ENCODE measurements around the gene SHLD1.

Gene SHLD1

DNA sequence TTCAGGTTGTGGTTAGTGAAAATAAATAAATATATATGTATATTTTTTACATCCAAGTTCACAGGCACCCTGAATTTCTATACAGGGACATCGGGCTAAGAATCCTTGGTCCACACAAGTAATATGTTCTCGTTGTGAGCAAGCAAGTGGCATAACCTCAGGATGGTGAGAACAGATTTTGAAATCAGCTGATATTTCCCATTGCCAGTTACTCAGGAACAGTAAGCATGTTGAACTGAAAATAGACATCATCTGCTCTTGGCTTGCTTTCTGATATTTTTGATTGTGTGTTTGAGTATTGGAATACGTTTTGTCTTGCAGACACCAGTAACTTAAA is 112.5 kb downstream of the SHLD1 start:
- no peak overlapping the region for H4K8ac ChIP-seq (ENCODE audit: low read length)

DNA sequence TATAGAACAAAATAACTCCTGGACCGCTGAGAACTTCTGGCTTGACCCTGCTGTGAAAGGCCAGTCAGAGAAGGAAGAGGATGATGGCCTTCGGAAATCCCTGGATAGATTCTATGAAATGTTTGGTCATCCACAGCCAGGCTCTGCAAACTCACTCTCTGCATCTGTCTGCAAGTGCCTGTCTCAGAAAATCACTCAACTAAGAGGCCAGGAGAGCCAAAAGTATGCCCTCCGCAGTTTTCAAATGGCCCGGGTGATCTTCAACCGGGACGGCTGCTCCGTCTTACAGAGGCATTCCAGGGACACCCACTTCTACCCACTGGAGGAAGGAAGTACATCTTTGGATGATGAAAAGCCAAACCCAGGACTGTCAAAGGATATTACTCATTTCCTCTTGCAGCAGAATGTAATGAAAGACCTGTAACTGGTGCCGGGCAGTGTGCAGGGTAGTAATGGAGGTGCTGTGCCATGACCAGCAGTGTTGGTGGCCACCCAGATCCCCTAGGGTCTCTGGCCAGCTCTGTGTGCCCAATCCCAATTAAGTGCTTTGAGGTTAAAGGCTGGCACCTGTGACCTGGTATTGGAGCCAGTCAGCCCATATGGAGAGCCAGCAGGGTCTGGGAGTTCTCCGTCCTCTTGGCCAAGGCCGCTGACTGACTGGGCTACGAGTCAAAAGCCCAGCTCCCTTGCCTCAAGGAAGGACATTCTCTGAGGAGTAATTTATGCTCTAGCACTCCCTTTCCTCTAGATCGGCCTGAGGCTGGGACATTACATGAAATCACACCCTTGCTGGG is 113.0 kb downstream of the SHLD1 start:
- H4K8ac ChIP-seq (ENCODE audit: low read length) = peak overlapping the region; percentile 40
- no peaks in the 10 kb centered on the region for H3K9me3 ChIP-seq (ENCODE audit: control insufficient read depth, low read length)
- DNase-seq = peak; percentile 60
- no peak overlapping the region for H3K4me3 ChIP-seq (ENCODE audit: insufficient read depth in 1 of 2, low read depth in 1 of 2, low read length in 2 of 2)
- H3K27ac ChIP-seq (ENCODE audit: low read length, poor library complexity, severe bottlenecking) = no peak overlapping the region
- no peak overlapping the region for H2AFZ ChIP-seq (ENCODE audit: low read depth, low read length)
- H2BK120ac ChIP-seq (ENCODE audit: low read depth, low read length) = no peak overlapping the region
- peaks cover 7% of the 10 kb centered on the region for H3K4me1 ChIP-seq (ENCODE audit: control insufficient read depth, insufficient read depth, low read depth, low read length)
- no peaks in the 10 kb centered on the region for H3K36me3 ChIP-seq (ENCODE audit: control insufficient read depth in 1 of 2, insufficient read depth in 2 of 2, low read depth in 1 of 2, low read length in 2 of 2)
- 31% methylated on average over 11 of the region's 12 CpGs for WGBS
- H2BK15ac ChIP-seq (ENCODE audit: low read depth, poor library complexity, severe bottlenecking) = no peak overlapping the region
- peak overlapping the region in 1 of 2 experiments; percentile 58 for H2BK12ac ChIP-seq (ENCODE audit: low read length in 2 of 2)
- no peak overlapping the region for H3K4ac ChIP-seq (ENCODE audit: low read depth in 1 of 2, low read length in 2 of 2)
- no peaks in the 10 kb centered on the region for H3K79me1 ChIP-seq (replicated peaks; ENCODE audit: low read length, poor library complexity, severe bottlenecking)
- H3K18ac ChIP-seq (ENCODE audit: low read depth in 1 of 2, low read length in 2 of 2) = peak overlapping the region in 1 of 2 experiments; percentile 4
- no peaks in the 10 kb centered on the region for H3K27me3 ChIP-seq (ENCODE audit: control insufficient read depth in 1 of 2, insufficient read depth in 1 of 2, low read length in 2 of 2)
- no peak overlapping the region for H4K91ac ChIP-seq (ENCODE audit: low read length)
- H2AK5ac ChIP-seq (ENCODE audit: low read length, severe bottlenecking) = no peak overlapping the region
- no peak overlapping the region for H3K4me2 ChIP-seq (ENCODE audit: low read length, poor library complexity, severe bottlenecking)
- H3K23ac ChIP-seq (ENCODE audit: low read length in 2 of 2) = no peak overlapping the region
- peak overlapping the region; percentile 6 for H3K9ac ChIP-seq (ENCODE audit: low read length)
- no peak overlapping the region for H2BK5ac ChIP-seq (ENCODE audit: low read depth, low read length, poor library complexity, severe bottlenecking)
- H3K14ac ChIP-seq (ENCODE audit: low read length in 2 of 2) = no peak overlapping the region

More for the DNA sequence above, 112.5 kb downstream of the SHLD1 start:
- no peak overlapping the region for H3K4me2 ChIP-seq (ENCODE audit: low read length, poor library complexity, severe bottlenecking)
- H3K4me3 ChIP-seq (ENCODE audit: insufficient read depth in 1 of 2, low read depth in 1 of 2, low read length in 2 of 2) = no peak overlapping the region
- 69% methylated on average over 1 of the region's 3 CpGs for WGBS
- no peaks in the 10 kb centered on the region for H3K36me3 ChIP-seq (ENCODE audit: control insufficient read depth in 1 of 2, insufficient read depth in 2 of 2, low read depth in 1 of 2, low read length in 2 of 2)
- no peaks in the 10 kb centered on the region for H3K79me1 ChIP-seq (replicated peaks; ENCODE audit: low read length, poor library complexity, severe bottlenecking)
- H2BK5ac ChIP-seq (ENCODE audit: low read depth, low read length, poor library complexity, severe bottlenecking) = no peak overlapping the region
- no peak overlapping the region for H3K23ac ChIP-seq (ENCODE audit: low read length in 2 of 2)
- no peak overlapping the region for H3K14ac ChIP-seq (ENCODE audit: low read length in 2 of 2)
- no peak overlapping the region for H3K9ac ChIP-seq (ENCODE audit: low read length)
- no peaks in the 10 kb centered on the region for H3K27me3 ChIP-seq (ENCODE audit: control insufficient read depth in 1 of 2, insufficient read depth in 1 of 2, low read length in 2 of 2)
- H3K18ac ChIP-seq (ENCODE audit: low read depth in 1 of 2, low read length in 2 of 2) = no peak overlapping the region
- no peak overlapping the region for H2BK15ac ChIP-seq (ENCODE audit: low read depth, poor library complexity, severe bottlenecking)
- no peaks in the 10 kb centered on the region for H3K9me3 ChIP-seq (ENCODE audit: control insufficient read depth, low read length)
- H2BK12ac ChIP-seq (ENCODE audit: low read length in 2 of 2) = no peak overlapping the region
- no peak overlapping the region for H2AFZ ChIP-seq (ENCODE audit: low read depth, low read length)
- no peak overlapping the region for H4K91ac ChIP-seq (ENCODE audit: low read length)
- peaks cover 7% of the 10 kb centered on the region for H3K4me1 ChIP-seq (ENCODE audit: control insufficient read depth, insufficient read depth, low read depth, low read length)
- no peak overlapping the region for H2AK5ac ChIP-seq (ENCODE audit: low read length, severe bottlenecking)
- H3K4ac ChIP-seq (ENCODE audit: low read depth in 1 of 2, low read length in 2 of 2) = no peak overlapping the region
- H3K27ac ChIP-seq (ENCODE audit: low read length, poor library complexity, severe bottlenecking) = no peak overlapping the region
- H2BK120ac ChIP-seq (ENCODE audit: low read depth, low read length) = no peak overlapping the region
- DNase-seq = no peak

GRCh38 chr20:5864428-5864827 is 114.2 kb downstream of the SHLD1 start:
- Histone ChIP-seq H3K79me1 (replicated peaks; ENCODE audit: low read length, poor library complexity, severe bottlenecking) (no peaks in the 10 kb centered on the region), H3K27ac (ENCODE audit: low read length, poor library complexity, severe bottlenecking) (no peak overlapping the region), H3K9me3 (ENCODE audit: control insufficient read depth, low read length) (no peaks in the 10 kb centered on the region), H2BK5ac (ENCODE audit: low read depth, low read length, poor library complexity, severe bottlenecking) (no peak overlapping the region), H2BK120ac (ENCODE audit: low read depth, low read length) (peak overlapping the region; percentile 27), H3K4me2 (ENCODE audit: low read length, poor library complexity, severe bottlenecking) (no peak overlapping the region), H3K4me1 (ENCODE audit: control insufficient read depth, insufficient read depth, low read depth, low read length) (peaks cover 7% of the 10 kb centered on the region), H2AFZ (ENCODE audit: low read depth, low read length) (no peak overlapping the region), H3K18ac (ENCODE audit: low read depth in 1 of 2, low read length in 2 of 2) (no peak overlapping the region), H2BK15ac (ENCODE audit: low read depth, poor library complexity, severe bottlenecking) (no peak overlapping the region), H3K4ac (ENCODE audit: low read depth in 1 of 2, low read length in 2 of 2) (no peak overlapping the region), H3K4me3 (ENCODE audit: insufficient read depth in 1 of 2, low read depth in 1 of 2, low read length in 2 of 2) (no peak overlapping the region), H3K36me3 (ENCODE audit: control insufficient read depth in 1 of 2, insufficient read depth in 2 of 2, low read depth in 1 of 2, low read length in 2 of 2) (no peaks in the 10 kb centered on the region), H4K91ac (ENCODE audit: low read length) (no peak overlapping the region), H4K8ac (ENCODE audit: low read length) (no peak overlapping the region), H3K23ac (ENCODE audit: low read length in 2 of 2) (no peak overlapping the region), H2AK5ac (ENCODE audit: low read length, severe bottlenecking) (no peak overlapping the region), H3K14ac (ENCODE audit: low read length in 2 of 2) (peak overlapping the region in 1 of 2 experiments; percentile 19), H3K9ac (ENCODE audit: low read length) (no peak overlapping the region), H3K27me3 (ENCODE audit: control insufficient read depth in 1 of 2, insufficient read depth in 1 of 2, low read length in 2 of 2) (no peaks in the 10 kb centered on the region), H2BK12ac (ENCODE audit: low read length in 2 of 2) (no peak overlapping the region)
- WGBS = 88% methylated on average over 6 of the region's 6 CpGs
- no peak for DNase-seq

- Histone ChIP-seq H2BK15ac (ENCODE audit: low read depth, poor library complexity, severe bottlenecking) (no peak overlapping the region), H2BK120ac (ENCODE audit: low read depth, low read length) (no peak overlapping the region), H3K4me3 (ENCODE audit: insufficient read depth in 1 of 2, low read depth in 1 of 2, low read length in 2 of 2) (no peak overlapping the region), H3K79me1 (replicated peaks; ENCODE audit: low read length, poor library complexity, severe bottlenecking) (no peaks in the 10 kb centered on the region), H3K27ac (ENCODE audit: low read length, poor library complexity, severe bottlenecking) (no peak overlapping the region), H3K4ac (ENCODE audit: low read depth in 1 of 2, low read length in 2 of 2) (no peak overlapping the region), H2BK12ac (ENCODE audit: low read length in 2 of 2) (peak overlapping the region in 1 of 2 experiments; percentile 38), H3K14ac (ENCODE audit: low read length in 2 of 2) (no peak overlapping the region), H3K9ac (ENCODE audit: low read length) (peak overlapping the region; percentile 69), H2AK5ac (ENCODE audit: low read length, severe bottlenecking) (no peak overlapping the region), H2AFZ (ENCODE audit: low read depth, low read length) (no peak overlapping the region), H3K36me3 (ENCODE audit: control insufficient read depth in 1 of 2, insufficient read depth in 2 of 2, low read depth in 1 of 2, low read length in 2 of 2) (no peaks in the 10 kb centered on the region), H3K4me2 (ENCODE audit: low read length, poor library complexity, severe bottlenecking) (no peak overlapping the region), H3K27me3 (ENCODE audit: control insufficient read depth in 1 of 2, insufficient read depth in 1 of 2, low read length in 2 of 2) (no peaks in the 10 kb centered on the region), H3K18ac (ENCODE audit: low read depth in 1 of 2, low read length in 2 of 2) (no peak overlapping the region), H3K4me1 (ENCODE audit: control insufficient read depth, insufficient read depth, low read depth, low read length) (peaks cover 7% of the 10 kb centered on the region), H4K91ac (ENCODE audit: low read length) (no peak overlapping the region), H3K9me3 (ENCODE audit: control insufficient read depth, low read length) (no peaks in the 10 kb centered on the region), H3K23ac (ENCODE audit: low read length in 2 of 2) (no peak overlapping the region), H4K8ac (ENCODE audit: low read length) (no peak overlapping the region), H2BK5ac (ENCODE audit: low read depth, low read length, poor library complexity, severe bottlenecking) (no peak overlapping the region)
- peak; percentile 72 for DNase-seq
- WGBS = 83% methylated on average over 8 of the region's 10 CpGs
These were observed 114.8 kb downstream of the SHLD1 start for GRCh38 chr20:5864873-5865587.

All from mesenchymal stem cell (in vitro differentiated cells and primary cell).